ENCODE data around the gene ARHGEF38. TPM values are rescaled to one million over a fixed set of nuclear protein-coding genes. Genes with fewer than 3 reads are reported as not detected.

The ARHGEF38 gene
- total and polyA plus RNA-seq, 4 donors, result 0.03 to 0.92 (median 0.37) TPM

- 68% methylated on average over 3 of the region's 3 CpGs for WGBS
- H3K4me1 ChIP-seq (ENCODE audit: control insufficient read depth in 4 of 4, insufficient read depth in 4 of 4, low read length in 3 of 4), result peaks cover 0 to 4% (median 0%) of the 10 kb centered on the region in 4 donors
- H3K9ac ChIP-seq (ENCODE audit: low read depth in 1 of 2, low read length in 2 of 2), result no peak overlapping the region
- H3K27me3 ChIP-seq (ENCODE audit: control insufficient read depth in 4 of 4, insufficient read depth in 4 of 4, low read length in 3 of 4), result no peaks in the 10 kb centered on the region
- H3K27ac ChIP-seq (ENCODE audit: low read depth in 1 of 2, low read length in 2 of 2), result no peak overlapping the region
- no peak overlapping the region for H3K4me3 ChIP-seq (ENCODE audit: low read depth in 1 of 3, low read length in 3 of 3)
- TF ChIP-seq CTCF (IDR thresholded peaks at IDR 0.05; ENCODE audit: low read depth, low read length, missing input control) (no peak), REST (IDR thresholded peaks at IDR 0.05) (no peak), HNF4G (IDR thresholded peaks at IDR 0.05) (no peak), RXRA (IDR thresholded peaks at IDR 0.05) (no peak), JUND (IDR thresholded peaks at IDR 0.05) (no peak), TAF1 (conservative IDR thresholded peaks at IDR 0.05) (no peak), SP1 (IDR thresholded peaks at IDR 0.05) (no peak), RAD21 (IDR thresholded peaks at IDR 0.05) (no peak), HNF4A (conservative IDR thresholded peaks at IDR 0.05) (no peak)
- H3K36me3 ChIP-seq (ENCODE audit: control insufficient read depth in 4 of 4, insufficient read depth in 3 of 4, low read depth in 1 of 4, low read length in 3 of 4), result no peaks in the 10 kb centered on the region
- no peaks in the 10 kb centered on the region for H3K9me3 ChIP-seq (ENCODE audit: control insufficient read depth in 4 of 4, low read length in 3 of 4)
- DNase-seq (ENCODE audit: low spot score), result no peak
Observed at GRCh38 chr4:105558277-105558676, 5.9 kb downstream of the ARHGEF38 start.

GRCh38 chr4:105560421-105560848, 8.0 kb downstream of the ARHGEF38 start:
- WGBS, result 65% methylated on average over 1 of the region's 1 CpG
- DNase-seq (ENCODE audit: low spot score), result no peak
- H3K27ac ChIP-seq (ENCODE audit: low read depth in 1 of 2, low read length in 2 of 2), result no peak overlapping the region
- H3K27me3 ChIP-seq (ENCODE audit: control insufficient read depth in 4 of 4, insufficient read depth in 4 of 4, low read length in 3 of 4), result no peaks in the 10 kb centered on the region
- no peak overlapping the region for H3K4me3 ChIP-seq (ENCODE audit: low read depth in 1 of 3, low read length in 3 of 3)
- H3K36me3 ChIP-seq (ENCODE audit: control insufficient read depth in 4 of 4, insufficient read depth in 3 of 4, low read depth in 1 of 4, low read length in 3 of 4), result no peaks in the 10 kb centered on the region
- TF ChIP-seq SP1 (IDR thresholded peaks at IDR 0.05) (no peak), TAF1 (conservative IDR thresholded peaks at IDR 0.05) (no peak), HNF4G (IDR thresholded peaks at IDR 0.05) (no peak), ATF3 (IDR thresholded peaks at IDR 0.05) (no peak), NR2F2 (IDR thresholded peaks at IDR 0.05) (no peak), YY1 (IDR thresholded peaks at IDR 0.05) (no peak), JUND (IDR thresholded peaks at IDR 0.05) (no peak), FOXA2 (IDR thresholded peaks at IDR 0.05) (no peak), EGR1 (IDR thresholded peaks at IDR 0.05; ENCODE audit: low read depth in 2 of 2) (no peak)
- no peak overlapping the region for H3K9ac ChIP-seq (ENCODE audit: low read depth in 1 of 2, low read length in 2 of 2)
- no peaks in the 10 kb centered on the region for H3K9me3 ChIP-seq (ENCODE audit: control insufficient read depth in 4 of 4, low read length in 3 of 4)
- peaks cover 0 to 4% (median 0%) of the 10 kb centered on the region in 4 donors for H3K4me1 ChIP-seq (ENCODE audit: control insufficient read depth in 4 of 4, insufficient read depth in 4 of 4, low read length in 3 of 4)

GRCh38 chr4:105563352-105563751, 10.9 kb downstream of the ARHGEF38 start:
- H3K9me3 ChIP-seq (ENCODE audit: control insufficient read depth in 4 of 4, low read length in 3 of 4), result no peaks in the 10 kb centered on the region

More at GRCh38 chr4:105563352-105563751, 10.9 kb downstream of the ARHGEF38 start:
- Histone ChIP-seq H3K4me3 (ENCODE audit: low read depth in 1 of 3, low read length in 3 of 3) (no peak overlapping the region), H3K27me3 (ENCODE audit: control insufficient read depth in 4 of 4, insufficient read depth in 4 of 4, low read length in 3 of 4) (no peaks in the 10 kb centered on the region), H3K4me1 (ENCODE audit: control insufficient read depth in 4 of 4, insufficient read depth in 4 of 4, low read length in 3 of 4) (no peaks in the 10 kb centered on the region), H3K36me3 (ENCODE audit: control insufficient read depth in 4 of 4, insufficient read depth in 3 of 4, low read depth in 1 of 4, low read length in 3 of 4) (no peaks in the 10 kb centered on the region), H3K9ac (ENCODE audit: low read depth in 1 of 2, low read length in 2 of 2) (no peak overlapping the region), H3K27ac (ENCODE audit: low read depth in 1 of 2, low read length in 2 of 2) (no peak overlapping the region)
- TF ChIP-seq YY1 (IDR thresholded peaks at IDR 0.05) (no peak), ZBTB33 (IDR thresholded peaks at IDR 0.05) (no peak)
- no peak for DNase-seq (ENCODE audit: low spot score)
- 97% methylated on average over 1 of the region's 1 CpG for WGBS

Data from liver (tissue), 9 donors.